Trophoblast cell (in vitro differentiated cells and primary cell): Measurements from ENCODE around the gene BAAT.

Source experiments
- DNase-seq, 2 donors: peaks; one replicate each; pipeline ENCODE4 v3.0.0-alpha.2; 2016
- H2AFZ ChIP-seq: 2 replicates; pipeline ENCODE4 v1.6.1; 2013; ENCODE audit warnings: low read length, moderate library complexity, mild to moderate bottlenecking; ENCODE audit not compliant: insufficient read depth, poor library complexity
- H2AK5ac ChIP-seq: 2 replicates; pipeline ENCODE4 v1.6.1; 2013; ENCODE audit warnings: mild to moderate bottlenecking, low read length
- H2BK120ac ChIP-seq: 2 replicates; pipeline ENCODE4 v1.6.1; 2013; ENCODE audit warnings: low read length, mild to moderate bottlenecking, moderate library complexity; ENCODE audit not compliant: insufficient read depth, poor library complexity
- H2BK12ac ChIP-seq: 2 replicates; pipeline ENCODE4 v1.6.1; 2013; ENCODE audit warnings: mild to moderate bottlenecking, low read length, moderate library complexity
- H2BK5ac ChIP-seq: 2 replicates; pipeline ENCODE4 v1.6.1; 2013; ENCODE audit warnings: low read length, low read depth, moderate library complexity, mild to moderate bottlenecking; ENCODE audit not compliant: poor library complexity
- H3K14ac ChIP-seq: 2 replicates; pipeline ENCODE4 v1.6.1; 2013; ENCODE audit warnings: mild to moderate bottlenecking, low read length
- H3K18ac ChIP-seq: 2 replicates; pipeline ENCODE4 v1.6.1; 2013; ENCODE audit warnings: mild to moderate bottlenecking, low read length
- H3K23ac ChIP-seq: 2 replicates; pipeline ENCODE4 v1.6.1; 2013; ENCODE audit warnings: low read length
- H3K27ac ChIP-seq: 2 replicates; pipeline ENCODE4 v1.5.1; 2013; ENCODE audit warnings: low read depth, mild to moderate bottlenecking, inconsistent platforms, low read length, moderate library complexity
- H3K27me3 ChIP-seq: 2 replicates; pipeline ENCODE4 v1.6.1; 2013; ENCODE audit warnings: inconsistent platforms, mild to moderate bottlenecking, low read length, moderate library complexity; ENCODE audit not compliant: insufficient read depth
- H3K36me3 ChIP-seq, 2 experiments: 1 replicate in 1 of 2; 2 replicates in 1 of 2; pipeline ENCODE4 v1.6.1; 2013; ENCODE audit warnings: low read length in 2 of 2, mild to moderate bottlenecking in 2 of 2, moderate library complexity in 1 of 2; ENCODE audit not compliant: insufficient read depth in 2 of 2, control insufficient read depth in 1 of 2
- H3K4ac ChIP-seq: 2 replicates; pipeline ENCODE4 v1.6.1; 2013; ENCODE audit warnings: low read depth, mild to moderate bottlenecking, low read length, moderate library complexity
- H3K4me1 ChIP-seq, 2 experiments: 1 replicate in 1 of 2; 2 replicates in 1 of 2; pipeline ENCODE4 v1.6.1; 2013; ENCODE audit warnings: low read length in 2 of 2, mild to moderate bottlenecking in 2 of 2, moderate library complexity in 1 of 2; ENCODE audit not compliant: insufficient read depth in 2 of 2, control insufficient read depth in 1 of 2
- H3K4me2 ChIP-seq: 2 replicates; pipeline ENCODE4 v1.6.1; 2013; ENCODE audit warnings: inconsistent platforms, mild to moderate bottlenecking, low read length, moderate library complexity
- H3K4me3 ChIP-seq: 2 replicates; pipeline ENCODE4 v1.5.1; 2013; ENCODE audit warnings: mild to moderate bottlenecking, low read depth, low read length, inconsistent platforms
- H3K79me1 ChIP-seq: one replicate; pipeline ENCODE4 v1.6.1; 2013; ENCODE audit warnings: low read length
- H3K79me2 ChIP-seq: 2 replicates; pipeline ENCODE4 v1.6.1; 2013; ENCODE audit warnings: low read length, mild to moderate bottlenecking; ENCODE audit not compliant: control insufficient read depth, insufficient read depth, poor library complexity
- H3K9ac ChIP-seq: 2 replicates; pipeline ENCODE4 v1.6.1; 2013; ENCODE audit warnings: mild to moderate bottlenecking, low read length
- H3K9me3 ChIP-seq: 2 replicates; pipeline ENCODE4 v1.6.1; 2013; ENCODE audit warnings: low read depth, mild to moderate bottlenecking, control low read depth, inconsistent platforms, low read length; ENCODE audit not compliant: insufficient read depth
- H4K12ac ChIP-seq: 2 replicates; pipeline ENCODE4 v1.6.1; 2013; ENCODE audit warnings: low read depth, mild to moderate bottlenecking, low read length, moderate library complexity
- H4K8ac ChIP-seq: 2 replicates; pipeline ENCODE4 v1.6.1; 2013; ENCODE audit warnings: low read depth, mild to moderate bottlenecking, low read length, moderate library complexity
- H4K91ac ChIP-seq: one replicate; pipeline ENCODE4 v1.6.1; 2013; ENCODE audit warnings: low read depth, mild to moderate bottlenecking, low read length, moderate library complexity
- WGBS: extraction: QIAGEN DNeasy Blood & Tissue Kit; methylation state at CpG from one replicate; pipeline ENCODE4 v1.1.7; 2013; ENCODE audit warnings: missing lambda C conversion rate; ENCODE audit not compliant: insufficient read length, insufficient coverage; ENCODE audit errors: extremely low coverage; 5-methylcytosine and 5-hydroxymethylcytosine counted together

BAAT gene

DNA sequence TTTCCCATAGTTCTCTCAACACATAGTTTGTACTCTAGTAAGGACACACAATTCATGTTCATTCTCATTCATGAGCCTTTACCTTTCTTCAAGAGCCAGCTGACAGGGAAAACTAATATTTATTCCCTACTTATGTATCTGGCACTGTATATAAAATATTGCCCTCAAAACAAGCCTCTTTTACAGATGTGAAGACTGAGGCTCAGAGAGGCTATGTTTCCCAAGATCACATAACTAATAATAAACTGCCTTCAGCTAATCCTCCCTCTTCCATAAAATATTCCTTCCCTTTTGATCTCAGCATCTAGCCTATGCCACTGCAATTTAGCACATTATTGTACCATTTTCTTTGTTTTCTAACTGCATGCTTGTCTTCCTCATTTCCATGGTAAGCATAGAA, 32.6 kb upstream of the BAAT start:
- H3K4me3 ChIP-seq, result no peak overlapping the region
- H3K9me3 ChIP-seq, result no peaks in the 10 kb centered on the region
- no peak overlapping the region for H3K9ac ChIP-seq
- no peak overlapping the region for H3K18ac ChIP-seq
- no peaks in the 10 kb centered on the region for H3K27me3 ChIP-seq
- no peak overlapping the region for H2AK5ac ChIP-seq
- no peaks in the 10 kb centered on the region for H3K79me2 ChIP-seq
- H3K4me1 ChIP-seq, result no peaks in the 10 kb centered on the region
- H2AFZ ChIP-seq, result no peak overlapping the region
- no peak overlapping the region for H3K23ac ChIP-seq
- H3K36me3 ChIP-seq, result no peaks in the 10 kb centered on the region
- no peak overlapping the region for H3K27ac ChIP-seq
- no peak overlapping the region for H3K4ac ChIP-seq
- no peak overlapping the region for H3K4me2 ChIP-seq
- H3K79me1 ChIP-seq, result no peaks in the 10 kb centered on the region
- H2BK120ac ChIP-seq, result no peak overlapping the region
- H4K12ac ChIP-seq, result no peak overlapping the region
- H4K8ac ChIP-seq, result no peak overlapping the region
- H4K91ac ChIP-seq, result no peak overlapping the region
- no peak for DNase-seq
- no peak overlapping the region for H2BK5ac ChIP-seq
- no peak overlapping the region for H2BK12ac ChIP-seq
- no peak overlapping the region for H3K14ac ChIP-seq

DNA sequence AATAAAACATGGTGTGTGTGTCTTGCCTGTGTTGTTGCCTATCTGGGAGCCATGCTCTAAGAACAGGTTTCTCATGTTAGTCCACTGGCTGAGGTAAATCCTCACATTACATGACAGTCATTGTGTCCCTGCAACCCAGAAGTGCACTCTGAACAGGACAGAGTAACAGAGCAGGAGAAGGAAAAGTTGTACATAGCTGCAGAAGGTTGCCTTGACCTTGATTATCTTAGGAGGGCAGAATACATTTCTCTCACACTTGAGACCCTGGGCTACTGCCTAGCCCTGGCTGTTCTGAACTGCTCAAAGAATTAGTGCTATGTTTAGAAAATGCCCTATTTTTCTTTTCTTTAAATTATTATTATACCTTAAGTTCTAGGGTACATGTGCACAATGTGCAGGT, 30.8 kb upstream of the BAAT start:
- Histone ChIP-seq H2BK120ac (no peak overlapping the region), H3K36me3 (no peaks in the 10 kb centered on the region), H3K18ac (no peak overlapping the region), H4K91ac (no peak overlapping the region), H3K23ac (no peak overlapping the region), H3K4me3 (no peak overlapping the region), H2BK5ac (no peak overlapping the region), H3K79me1 (no peaks in the 10 kb centered on the region), H2AK5ac (no peak overlapping the region), H3K27ac (no peak overlapping the region), H3K14ac (no peak overlapping the region), H4K8ac (no peak overlapping the region), H3K79me2 (no peaks in the 10 kb centered on the region), H2AFZ (no peak overlapping the region), H4K12ac (no peak overlapping the region), H3K4me1 (no peaks in the 10 kb centered on the region), H2BK12ac (no peak overlapping the region), H3K9me3 (no peaks in the 10 kb centered on the region), H3K4ac (no peak overlapping the region), H3K27me3 (no peaks in the 10 kb centered on the region), H3K4me2 (no peak overlapping the region), H3K9ac (no peak overlapping the region)
- no peak for DNase-seq

DNA sequence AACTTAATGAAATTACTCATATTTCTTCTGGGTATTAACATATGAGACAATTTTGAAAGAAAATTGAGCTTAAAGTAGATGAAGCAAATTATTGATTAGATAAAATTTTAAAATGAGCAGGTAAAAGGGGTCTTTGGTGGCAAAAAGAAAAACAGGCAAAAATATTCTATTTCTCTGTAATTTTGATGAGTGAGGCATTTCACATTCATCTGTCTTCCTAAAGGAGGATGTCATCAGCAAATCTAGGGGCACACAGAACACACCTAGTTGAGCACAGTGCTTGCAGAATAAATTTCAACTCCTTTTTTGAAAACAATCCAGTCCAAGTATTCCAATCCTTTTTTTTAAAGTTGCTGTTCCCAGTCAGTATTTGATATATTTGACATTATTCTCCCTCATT, 30.0 kb upstream of the BAAT start:
- Histone ChIP-seq H3K27ac (no peak overlapping the region), H3K79me1 (no peaks in the 10 kb centered on the region), H3K27me3 (no peaks in the 10 kb centered on the region)

DNA sequence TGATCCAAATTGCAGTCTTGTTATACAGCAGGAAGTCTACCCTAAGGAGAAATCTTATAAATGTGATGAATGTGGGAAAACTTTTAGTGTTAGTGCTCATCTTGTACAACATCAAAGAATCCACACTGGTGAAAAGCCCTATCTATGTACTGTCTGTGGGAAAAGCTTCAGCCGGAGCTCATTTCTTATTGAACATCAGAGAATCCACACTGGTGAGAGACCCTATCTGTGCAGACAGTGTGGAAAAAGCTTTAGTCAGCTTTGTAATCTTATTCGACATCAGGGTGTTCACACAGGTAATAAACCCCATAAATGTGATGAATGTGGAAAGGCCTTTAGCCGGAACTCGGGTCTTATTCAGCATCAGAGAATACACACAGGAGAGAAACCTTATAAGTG, 24.3 kb upstream of the BAAT start:
- Histone ChIP-seq H3K36me3 (peaks cover 8 to 25% of the 10 kb centered on the region in 2 experiments), H3K27me3 (no peaks in the 10 kb centered on the region), H3K4me1 (no peaks in the 10 kb centered on the region), H4K12ac (no peak overlapping the region), H3K9me3 (peaks cover 12% of the 10 kb centered on the region), H2BK120ac (no peak overlapping the region), H2AFZ (no peak overlapping the region), H3K27ac (no peak overlapping the region), H3K14ac (no peak overlapping the region), H2BK5ac (no peak overlapping the region), H2BK12ac (no peak overlapping the region), H3K4me2 (no peak overlapping the region), H3K79me2 (no peaks in the 10 kb centered on the region), H3K23ac (no peak overlapping the region), H2AK5ac (no peak overlapping the region), H3K4ac (no peak overlapping the region), H3K9ac (no peak overlapping the region), H4K8ac (no peak overlapping the region), H4K91ac (no peak overlapping the region), H3K4me3 (no peak overlapping the region), H3K79me1 (no peaks in the 10 kb centered on the region), H3K18ac (no peak overlapping the region)
- WGBS, result no CpG with 5 or more reads among the region's 4 CpGs
- no peak for DNase-seq

More for the DNA sequence above, 30.0 kb upstream of the BAAT start:
- Histone ChIP-seq H2BK12ac (no peak overlapping the region), H3K4ac (no peak overlapping the region), H2AK5ac (no peak overlapping the region), H2AFZ (no peak overlapping the region), H2BK120ac (no peak overlapping the region), H3K23ac (no peak overlapping the region), H4K12ac (no peak overlapping the region), H4K8ac (no peak overlapping the region), H3K4me3 (no peak overlapping the region), H3K4me2 (no peak overlapping the region), H4K91ac (no peak overlapping the region), H3K18ac (no peak overlapping the region), H3K9me3 (no peaks in the 10 kb centered on the region), H3K4me1 (no peaks in the 10 kb centered on the region), H3K14ac (no peak overlapping the region), H2BK5ac (no peak overlapping the region), H3K9ac (no peak overlapping the region), H3K79me2 (no peaks in the 10 kb centered on the region), H3K36me3 (no peaks in the 10 kb centered on the region)
- no peak for DNase-seq
